DND-41 (cell line): ENCODE measurements around the gene RIPOR3.

Experiments
- EZH2 ChIP-seq: IDR thresholded peaks from 3 replicates; pipeline ENCODE4 v1.6.1; 2012; ENCODE audit warnings: borderline replicate concordance, low read depth, mild to moderate bottlenecking, moderate library complexity, low read length, inconsistent platforms; ENCODE audit not compliant: severe bottlenecking
- TF ChIP-seq, protein P1 (sequence below): IDR thresholded peaks from 2 replicates; pipeline ENCODE4 v1.5.1; 2012; ENCODE audit warnings: borderline replicate concordance, low read length, moderate library complexity, mild to moderate bottlenecking; ENCODE audit not compliant: poor library complexity, severe bottlenecking; ENCODE audit errors: extremely low read depth

DNA sequence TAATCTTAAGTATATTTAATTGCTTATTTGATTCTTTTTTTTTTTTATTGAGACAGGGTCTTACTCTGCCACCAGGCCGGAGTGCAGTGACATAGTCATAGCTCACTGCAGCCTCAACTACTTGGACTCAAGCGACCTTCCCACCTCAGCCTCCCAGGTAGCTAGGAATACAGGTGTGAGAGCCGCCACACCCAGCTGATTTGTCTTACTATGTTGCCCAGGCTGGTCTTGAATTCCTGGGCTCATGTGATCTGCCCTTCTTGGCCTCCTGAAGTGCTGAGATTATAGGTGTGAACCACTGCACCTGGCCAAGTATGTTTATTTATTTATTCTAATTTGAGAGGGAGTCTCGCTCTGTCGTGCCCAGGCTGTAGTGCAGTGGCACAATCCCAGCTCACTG lies 142.9 kb downstream of the RIPOR3 start:
- TF ChIP-seq, protein P1, sequence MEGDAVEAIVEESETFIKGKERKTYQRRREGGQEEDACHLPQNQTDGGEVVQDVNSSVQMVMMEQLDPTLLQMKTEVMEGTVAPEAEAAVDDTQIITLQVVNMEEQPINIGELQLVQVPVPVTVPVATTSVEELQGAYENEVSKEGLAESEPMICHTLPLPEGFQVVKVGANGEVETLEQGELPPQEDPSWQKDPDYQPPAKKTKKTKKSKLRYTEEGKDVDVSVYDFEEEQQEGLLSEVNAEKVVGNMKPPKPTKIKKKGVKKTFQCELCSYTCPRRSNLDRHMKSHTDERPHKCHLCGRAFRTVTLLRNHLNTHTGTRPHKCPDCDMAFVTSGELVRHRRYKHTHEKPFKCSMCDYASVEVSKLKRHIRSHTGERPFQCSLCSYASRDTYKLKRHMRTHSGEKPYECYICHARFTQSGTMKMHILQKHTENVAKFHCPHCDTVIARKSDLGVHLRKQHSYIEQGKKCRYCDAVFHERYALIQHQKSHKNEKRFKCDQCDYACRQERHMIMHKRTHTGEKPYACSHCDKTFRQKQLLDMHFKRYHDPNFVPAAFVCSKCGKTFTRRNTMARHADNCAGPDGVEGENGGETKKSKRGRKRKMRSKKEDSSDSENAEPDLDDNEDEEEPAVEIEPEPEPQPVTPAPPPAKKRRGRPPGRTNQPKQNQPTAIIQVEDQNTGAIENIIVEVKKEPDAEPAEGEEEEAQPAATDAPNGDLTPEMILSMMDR = no peak
- no peak for TF ChIP-seq EZH2
